MM.1S (cell line): ENCODE data around the gene KCTD11.

Experiments used
- DNase-seq: peaks from one replicate; pipeline ENCODE4 v3.0.0-alpha.2; 2015
- H2AFZ ChIP-seq: fragments of 300-600 bp; sonication (generic); 2 replicates; pipeline ENCODE4 v1.6.0; 2016; ENCODE audit warnings: antibody characterized with exemption, low read length
- H3F3A ChIP-seq: fragments of 300-600 bp; sonication (generic); 2 replicates; pipeline ENCODE4 v1.6.1; 2016; ENCODE audit warnings: mild to moderate bottlenecking, antibody characterized with exemption, low read length, moderate library complexity, mixed read lengths; ENCODE audit not compliant: insufficient read depth
- H3K27ac ChIP-seq: fragments of 300-600 bp; sonication (generic); 2 replicates; pipeline ENCODE4 v1.5.1; 2016; ENCODE audit warnings: mild to moderate bottlenecking, low read length
- H3K27me3 ChIP-seq: fragments of 300-600 bp; sonication (generic); replicated peaks from 2 replicates; pipeline ENCODE4 v1.6.0; 2016; ENCODE audit warnings: low read length; ENCODE audit not compliant: insufficient read depth
- H3K36me3 ChIP-seq: fragments of 300-600 bp; sonication (generic); replicated peaks from 2 replicates; pipeline ENCODE4 v1.6.1; 2016; ENCODE audit warnings: mild to moderate bottlenecking, low read length, mixed read lengths; ENCODE audit not compliant: insufficient read depth
- H3K4me1 ChIP-seq: fragments of 300-600 bp; sonication (generic); 2 replicates; pipeline ENCODE4 v1.6.1; 2016; ENCODE audit warnings: low read length, mixed read lengths
- H3K4me2 ChIP-seq: fragments of 300-600 bp; sonication (generic); 2 replicates; pipeline ENCODE4 v1.6.0; 2016; ENCODE audit warnings: low read depth, low read length
- H3K4me3 ChIP-seq: fragments of 300-600 bp; sonication (generic); 2 replicates; pipeline ENCODE4 v1.5.1; 2016; ENCODE audit warnings: low read length, mixed read lengths
- H3K79me2 ChIP-seq: fragments of 300-600 bp; sonication (generic); 2 replicates; pipeline ENCODE4 v1.6.1; 2016; ENCODE audit warnings: mixed run types, low read length, mixed read lengths
- H3K9ac ChIP-seq: fragments of 300-600 bp; sonication (generic); 2 replicates; pipeline ENCODE4 v1.6.1; 2016; ENCODE audit warnings: low read length, mixed read lengths
- H3K9me2 ChIP-seq: fragments of 300-600 bp; sonication (generic); replicated peaks from 2 replicates; pipeline ENCODE4 v1.6.1; 2016; ENCODE audit warnings: mild to moderate bottlenecking, low read length, mixed read lengths; ENCODE audit not compliant: insufficient read depth
- H3K9me3 ChIP-seq: fragments of 300-600 bp; sonication (generic); replicated peaks from 2 replicates; pipeline ENCODE4 v1.6.1; 2016; ENCODE audit warnings: mild to moderate bottlenecking, low read length, mixed read lengths; ENCODE audit not compliant: insufficient read depth
- H4K20me1 ChIP-seq: fragments of 300-600 bp; sonication (generic); 2 replicates; pipeline ENCODE4 v1.6.1; 2016; ENCODE audit warnings: mild to moderate bottlenecking, low read length, moderate library complexity, mixed read lengths; ENCODE audit not compliant: insufficient read depth
- EZH2 ChIP-seq: fragments of 300-600 bp; sonication (generic); optimal IDR thresholded peaks from 2 replicates; pipeline ENCODE3; 2017; ENCODE audit warnings: low read depth, mild to moderate bottlenecking, antibody characterized with exemption, low read length, mixed read lengths
- EZH2phosphoT487 ChIP-seq: fragments of 300-600 bp; sonication (generic); IDR thresholded peaks from 2 replicates; pipeline ENCODE4 v1.6.1; 2018; ENCODE audit warnings: antibody characterized with exemption, low read length
- TF ChIP-seq, protein P1 (sequence below): fragments of 300-600 bp; sonication (generic); IDR thresholded peaks from 2 replicates; pipeline ENCODE4 v1.5.1; 2016; ENCODE audit warnings: antibody characterized with exemption, low read length, mixed read lengths

The KCTD11 gene

DNA sequence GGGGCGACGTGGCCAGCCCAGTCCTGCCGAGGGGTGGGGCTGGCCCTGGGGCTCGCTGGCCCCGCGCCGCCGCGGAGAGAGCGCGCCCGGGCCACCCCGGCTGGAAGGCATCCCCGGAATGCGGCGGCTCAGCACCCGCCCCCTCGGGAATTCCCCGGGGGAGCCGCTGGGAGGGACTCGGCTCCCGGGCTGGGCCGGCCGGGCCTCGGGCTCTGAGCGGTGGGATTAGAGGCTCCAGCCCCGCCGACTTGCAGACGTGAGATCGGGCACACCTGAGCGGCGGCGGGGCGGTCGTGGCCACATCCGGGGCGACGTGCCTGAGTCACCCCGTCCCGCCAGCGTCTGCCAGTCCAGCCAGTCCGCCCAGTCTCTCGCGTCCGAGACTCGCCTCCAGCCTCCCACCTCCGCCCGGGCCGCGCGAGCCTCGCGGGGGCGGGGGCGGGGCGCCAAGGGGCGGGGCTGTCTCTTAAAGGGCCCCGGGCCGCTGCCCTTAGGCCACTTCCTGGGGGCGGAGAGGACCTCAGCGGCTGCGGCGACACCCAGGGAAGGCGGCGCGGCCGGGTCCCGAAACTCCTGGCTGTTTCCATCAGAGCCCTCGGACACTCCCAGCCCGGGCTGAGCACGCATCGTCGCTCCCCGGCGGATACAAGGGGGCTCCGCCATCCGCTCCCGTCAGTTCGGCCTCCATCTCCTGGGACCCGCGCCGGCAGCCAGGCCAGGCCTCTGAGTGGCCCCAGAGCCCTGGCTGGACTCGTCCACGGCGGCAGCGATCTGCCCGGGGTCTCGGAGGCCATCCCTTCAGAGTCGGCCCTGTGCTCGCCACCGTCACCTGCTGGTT, at the start of gene KCTD11:
TSS of gene KCTD11 (plus strand) at position 498 of the 838 bp plus-strand sequence.
- H3K9ac ChIP-seq = peak within 1 kb of the TSS; percentile 67
- peak; percentile 74 for DNase-seq
- H3K27me3 ChIP-seq = 0 out of 2 replicates have a peak, but pooled peaks cover 3% of the 10 kb centered on the region
- peaks cover 5% of the 10 kb centered on the region; the same call in 1 of the 2 replicates for H3K4me1 ChIP-seq
- no peaks in the 10 kb centered on the region for H3K9me2 ChIP-seq
- no peak for TF ChIP-seq EZH2
- no peak for TF ChIP-seq EZH2phosphoT487
- TF ChIP-seq, protein P1, sequence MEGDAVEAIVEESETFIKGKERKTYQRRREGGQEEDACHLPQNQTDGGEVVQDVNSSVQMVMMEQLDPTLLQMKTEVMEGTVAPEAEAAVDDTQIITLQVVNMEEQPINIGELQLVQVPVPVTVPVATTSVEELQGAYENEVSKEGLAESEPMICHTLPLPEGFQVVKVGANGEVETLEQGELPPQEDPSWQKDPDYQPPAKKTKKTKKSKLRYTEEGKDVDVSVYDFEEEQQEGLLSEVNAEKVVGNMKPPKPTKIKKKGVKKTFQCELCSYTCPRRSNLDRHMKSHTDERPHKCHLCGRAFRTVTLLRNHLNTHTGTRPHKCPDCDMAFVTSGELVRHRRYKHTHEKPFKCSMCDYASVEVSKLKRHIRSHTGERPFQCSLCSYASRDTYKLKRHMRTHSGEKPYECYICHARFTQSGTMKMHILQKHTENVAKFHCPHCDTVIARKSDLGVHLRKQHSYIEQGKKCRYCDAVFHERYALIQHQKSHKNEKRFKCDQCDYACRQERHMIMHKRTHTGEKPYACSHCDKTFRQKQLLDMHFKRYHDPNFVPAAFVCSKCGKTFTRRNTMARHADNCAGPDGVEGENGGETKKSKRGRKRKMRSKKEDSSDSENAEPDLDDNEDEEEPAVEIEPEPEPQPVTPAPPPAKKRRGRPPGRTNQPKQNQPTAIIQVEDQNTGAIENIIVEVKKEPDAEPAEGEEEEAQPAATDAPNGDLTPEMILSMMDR = peak; percentile 72
- peak within 1 kb of the TSS; percentile 50; the same call in 1 of the 2 replicates for H3K27ac ChIP-seq
- peak within 1 kb of the TSS; percentile 98 for H3K4me2 ChIP-seq
- no peaks in the 10 kb centered on the region for H3K79me2 ChIP-seq
- peak within 1 kb of the TSS; percentile 98 for H2AFZ ChIP-seq
- H4K20me1 ChIP-seq = no peaks in the 10 kb centered on the region
- no peaks in the 10 kb centered on the region for H3K36me3 ChIP-seq
- H3K4me3 ChIP-seq = peak within 1 kb of the TSS; percentile 82
- H3K9me3 ChIP-seq = no peaks in the 10 kb centered on the region
- 0 out of 2 replicates have a peak, but pooled peaks cover 6% of the 10 kb centered on the region for H3F3A ChIP-seq

DNA sequence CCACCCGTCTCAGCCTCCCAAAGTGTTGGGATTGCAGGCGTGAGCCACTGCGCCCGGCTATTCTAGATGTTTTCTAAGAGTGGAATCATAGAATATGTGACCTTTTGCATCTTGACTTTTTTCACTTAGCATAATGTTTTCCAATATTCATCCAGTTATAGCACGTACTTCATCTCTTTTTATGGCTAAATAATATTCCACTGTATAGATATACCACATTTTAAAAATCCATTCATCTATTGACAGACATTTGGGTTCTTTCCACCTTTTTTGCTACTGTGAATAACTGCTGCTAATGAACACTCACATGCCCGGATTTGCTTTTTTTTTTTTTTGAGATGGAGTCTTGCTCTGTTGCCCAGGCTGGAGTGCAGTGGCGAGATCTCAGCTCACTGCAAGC, 47.8 kb upstream of the KCTD11 start:
- Histone ChIP-seq H3K27ac (no peak overlapping the region), H3K9me2 (no peaks in the 10 kb centered on the region), H4K20me1 (peaks cover 3% of the 10 kb centered on the region), H3K9ac (no peak overlapping the region), H3K36me3 (no peaks in the 10 kb centered on the region), H3K27me3 (peaks cover 19% of the 10 kb centered on the region), H3K79me2 (peaks cover 18% of the 10 kb centered on the region), H2AFZ (no peak overlapping the region), H3K9me3 (no peaks in the 10 kb centered on the region), H3K4me2 (no peak overlapping the region), H3K4me3 (no peak overlapping the region), H3K4me1 (peaks cover under 1% of the 10 kb centered on the region; the same call in 1 of the 2 replicates), H3F3A (peaks cover 22% of the 10 kb centered on the region)
- TF ChIP-seq EZH2phosphoT487 = no peak
- TF ChIP-seq EZH2 = no peak
- TF ChIP-seq, protein P1 = no peak
- DNase-seq = no peak

DNA sequence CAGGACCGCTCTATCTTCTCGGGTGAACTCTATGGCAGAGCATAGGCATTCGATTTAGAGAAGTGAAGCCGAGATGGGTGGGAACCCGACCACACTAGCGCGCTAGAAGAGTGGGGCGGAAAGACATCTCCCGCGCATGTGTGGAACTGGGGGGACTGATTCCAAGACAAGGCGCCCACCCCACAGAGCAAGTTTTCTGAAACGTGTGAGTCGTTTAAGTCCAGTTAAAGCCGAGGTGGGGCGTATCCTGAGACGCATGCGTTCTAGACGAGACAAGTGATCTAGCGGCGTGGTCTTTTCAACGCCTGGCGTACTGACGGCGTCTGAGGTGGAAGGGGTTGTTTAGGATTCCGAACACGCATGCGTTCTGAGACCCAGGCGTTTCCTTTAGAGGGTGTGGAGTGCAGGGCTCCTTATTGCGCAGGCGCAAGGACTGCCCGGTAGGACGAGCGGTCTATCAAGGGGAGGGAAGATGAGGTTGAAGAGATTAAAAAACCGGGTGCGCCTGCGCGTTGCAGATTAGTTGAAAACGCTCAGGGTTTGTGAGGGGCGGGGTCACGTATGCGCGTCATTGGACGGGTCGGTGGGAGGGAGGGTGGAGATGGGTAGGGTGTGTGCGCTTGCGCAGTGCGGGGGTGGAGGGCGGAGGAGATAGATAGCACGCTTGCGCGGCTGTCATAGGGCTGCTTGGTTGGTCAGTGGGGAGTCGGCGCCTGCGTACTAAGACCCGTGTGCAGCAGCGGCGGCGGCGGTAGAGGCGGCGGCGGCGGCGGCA, 44.9 kb upstream of the KCTD11 start, which contains the start of gene EIF5A:
TSS of gene EIF5A (plus strand) at position 718 of the 775 bp plus-strand sequence. CDS start 2,008 bp downstream, outside the sequence.
- Histone ChIP-seq H3K27ac (peak within 1 kb of the TSS; percentile 100), H3K9me2 (no peaks in the 10 kb centered on the region), H3K4me2 (peak within 1 kb of the TSS; percentile 90), H3K27me3 (peaks cover 5% of the 10 kb centered on the region; the same call in 1 of the 2 replicates), H2AFZ (peak within 1 kb of the TSS; percentile 80), H3K4me3 (peak within 1 kb of the TSS; percentile 97), H3K9me3 (no peaks in the 10 kb centered on the region), H3K36me3 (peaks cover 15% of the 10 kb centered on the region), H3K9ac (peak within 1 kb of the TSS; percentile 100), H3K4me1 (peaks cover 19% of the 10 kb centered on the region), H3F3A (peaks cover 50% of the 10 kb centered on the region), H3K79me2 (peaks cover 44% of the 10 kb centered on the region), H4K20me1 (peaks cover 29% of the 10 kb centered on the region)
- TF ChIP-seq, protein P1 = no peak
- TF ChIP-seq EZH2phosphoT487 (no peak), EZH2 (no peak)
- DNase-seq = peak; percentile 100
